K562 (cell line): ENCODE results near the gene FOXJ2. TPM values are rescaled to one million over a fixed set of nuclear protein-coding genes. Genes with fewer than 3 reads are reported as not detected.

Source experiments
- ATAC-seq: fragments of 200-7000 bp; cut with Tn5 transposase; 3 replicates; pipeline ENCODE4 v1.9.1; 2020; ENCODE audit warnings: moderate library complexity
- BruUV-seq: library from RNA; stranded (reverse); fragments of 400-500 nt; replicated peaks from 2 replicates; lab custom pipeline; 2021; lab: Mats Ljungman, UMichigan
- CTCF ChIA-PET: fragments of 300-600 bp; formaldehyde crosslinking; extraction: SDS; loops from one replicate; lab custom pipeline; 2021; ENCODE audit warnings: low intra/inter-chr PET ratio; lab: Yijun Ruan, JAX
- POLR2A ChIA-PET: fragments of 300-600, 350-650 bp; sonication (Branson Sonifier 250); formaldehyde crosslinking; extraction: SDS; loops from one replicate; lab custom pipeline; 2021; ENCODE audit warnings: antibody characterized with exemption, inconsistent platforms; lab: Yijun Ruan, JAX
- DNase-seq, 4 experiments: peaks; one replicate each; pipeline versions ENCODE4 v3.0.0 to v3.0.0-alpha.2; 2011 to 2018; ENCODE audit warnings: low spot score in 3 of 4, mixed read lengths in 3 of 4; ENCODE audit errors: extremely low read depth in 1 of 4
- FAIRE-seq: peaks from 2 replicates; lab custom pipeline; 2011; peaks lifted over from hg19 to GRCh38; lab: Jason Lieb, UNC
- H2AFZ ChIP-seq: 2 replicates; pipeline ENCODE4 v1.6.0; 2011; ENCODE audit warnings: low read depth, low read length, control low read depth, inconsistent platforms
- H3K27ac ChIP-seq: fragments of 200-600 bp; 3 replicates; pipeline ENCODE4 v1.8.0; 2011; ENCODE audit warnings: low read depth, mild to moderate bottlenecking, control low read depth, inconsistent platforms, low read length, moderate library complexity, mixed read lengths; ENCODE audit errors: extremely low read depth
- H3K27me3 ChIP-seq, 2 experiments: fragments of 300-600 bp in 1 of 2; 2 replicates in 1 of 2; 3 replicates in 1 of 2; pipeline versions ENCODE4 v1.6.0 to v1.8.0; 2011; ENCODE audit warnings: inconsistent platforms in 2 of 2, low read length in 2 of 2, mild to moderate bottlenecking in 1 of 2, mixed read lengths in 1 of 2, moderate library complexity in 1 of 2; ENCODE audit not compliant: control insufficient read depth in 2 of 2, insufficient read depth in 2 of 2
- H3K36me3 ChIP-seq: fragments of 300-600 bp; 3 replicates; pipeline ENCODE4 v1.8.0; 2011; ENCODE audit warnings: mild to moderate bottlenecking, low read length, inconsistent platforms; ENCODE audit not compliant: control insufficient read depth, insufficient read depth
- H3K4me1 ChIP-seq, 2 experiments: fragments of 200-600 bp in 1 of 2; replicated peaks in 1 of 2; 2 replicates in 1 of 2; 3 replicates in 1 of 2; pipeline versions ENCODE4 v1.5.1 to v1.8.0; 2011; ENCODE audit warnings: inconsistent platforms in 2 of 2, low read length in 2 of 2, mild to moderate bottlenecking in 1 of 2, mixed read lengths in 1 of 2, moderate library complexity in 1 of 2; ENCODE audit not compliant: control insufficient read depth in 2 of 2, insufficient read depth in 2 of 2
- H3K4me2 ChIP-seq: 2 replicates; pipeline ENCODE4 v1.6.1; 2011; ENCODE audit warnings: low read length, control low read depth, inconsistent platforms, mixed read lengths; ENCODE audit not compliant: insufficient read depth
- H3K4me3 ChIP-seq: fragments of 200-600 bp; sonication (generic), shearing (Covaris generic); 2 replicates; pipeline ENCODE4 v1.5.1; 2016; ENCODE audit warnings: control low read depth, inconsistent platforms
- H3K79me2 ChIP-seq: fragments of 200-600 bp; 3 replicates; pipeline ENCODE4 v1.8.0; 2011; ENCODE audit warnings: low read length, inconsistent platforms; ENCODE audit not compliant: control insufficient read depth, insufficient read depth
- H3K9ac ChIP-seq, 2 experiments: 2 replicates each; pipeline versions ENCODE4 v1.6.0 to v1.6.1; 2011; ENCODE audit warnings: low read depth in 2 of 2, low read length in 2 of 2, control low read depth in 1 of 2, inconsistent platforms in 1 of 2, mild to moderate bottlenecking in 1 of 2, mixed read lengths in 1 of 2; ENCODE audit not compliant: insufficient read depth in 1 of 2
- H3K9me1 ChIP-seq: one replicate; pipeline ENCODE4 v1.6.0; 2011; ENCODE audit warnings: inconsistent platforms, mild to moderate bottlenecking, low read length, moderate library complexity; ENCODE audit not compliant: control insufficient read depth, insufficient read depth
- H3K9me3 ChIP-seq: replicated peaks from 2 replicates; pipeline ENCODE4 v1.5.1; 2011; ENCODE audit warnings: low read depth, low read length, inconsistent platforms; ENCODE audit not compliant: control insufficient read depth, insufficient read depth
- H4K20me1 ChIP-seq: replicated peaks from 2 replicates; pipeline ENCODE4 v1.6.1; 2011; ENCODE audit warnings: low read length, inconsistent platforms, mixed read lengths; ENCODE audit not compliant: control insufficient read depth, insufficient read depth
- BRCA1 ChIP-seq, 2 experiments: fragments of 450-650 bp in 1 of 2; sonication (generic) in 1 of 2; formaldehyde crosslinking in 1 of 2; IDR thresholded peaks; 2 replicates each; pipeline versions ENCODE4 v1.5.0 to v1.6.1; 2017 to 2020; ENCODE audit warnings: mild to moderate bottlenecking in 1 of 2, missing genetic modification reagents in 1 of 2
- FIP1L1 ChIP-seq: fragments of 200-400 bp; formaldehyde crosslinking; IDR thresholded peaks from 2 replicates; pipeline ENCODE4 v1.6.1; 2018; ENCODE audit warnings: mild to moderate bottlenecking, low read depth, low read length; ENCODE audit not compliant: poor library complexity, severe bottlenecking
- FOXM1 ChIP-seq, 2 experiments: fragments of 450-650 bp in 1 of 2; sonication (generic) in 1 of 2; formaldehyde crosslinking in 1 of 2; IDR thresholded peaks; 2 replicates each; pipeline versions ENCODE4 v1.6.1 to v1.9.0; 2017 to 2022; ENCODE audit warnings: low read depth in 2 of 2, mild to moderate bottlenecking in 2 of 2, missing genetic modification reagents in 1 of 2, moderate library complexity in 1 of 2
- GABPB2 ChIP-seq: fragments of 250-450 bp; sonication (Bioruptor Pico); conservative IDR thresholded peaks from 2 replicates; pipeline ENCODE4 v1.5.1; 2021; ENCODE audit warnings: mild to moderate bottlenecking
- ZNF184 ChIP-seq: sonication (generic); formaldehyde crosslinking; IDR thresholded peaks from 2 replicates; pipeline ENCODE4 v1.5.0; 2020; ENCODE audit warnings: missing genetic modification reagents
- ZNF695 ChIP-seq: fragments of 450-650 bp; formaldehyde crosslinking; IDR thresholded peaks from 2 replicates; pipeline ENCODE4 v1.4.0; 2020; ENCODE audit warnings: mild to moderate bottlenecking, moderate library complexity
- WGBS: fragments of 100-300 bp; shearing (Covaris generic); methylation state at CpG from one replicate; pipeline ENCODE4 v1.1.6; 2016; ENCODE audit warnings: low coverage, mixed read lengths; ENCODE audit not compliant: insufficient coverage; ENCODE audit errors: missing lambda C conversion rate; 5-methylcytosine and 5-hydroxymethylcytosine counted together
- in situ Hi-C: fragments of 300-500 bp; cut with MboI; formaldehyde crosslinking; loops from 4 replicates; pipeline ENCODE4 v1.15.0; 2018; ENCODE audit warnings: inconsistent platforms, mixed read lengths
- intact Hi-C: fragments of 100-400 bp; cut with micrococcal nuclease; formaldehyde crosslinking; loops from 2 replicates; pipeline ENCODE4 v1.14.2; 2022
- polyA plus RNA-seq, 8 experiments: library from polyadenylated mRNA; depleted of rRNA in 4 of 8; stranded (reverse) in 5 of 8; unstranded in 3 of 8; fragments of >200 nt; fragmentation: Nextera tagmentation in 2 of 8; fragmentation: Illumina TruSeq in 1 of 8; extraction: Ambion mirVana in 2 of 8; extraction: Trizol in 1 of 8; gene quantifications; 2 replicates each; pipeline versions ENCODE4 v1.2.1 to v1.2.3, GENCODE V29; 2011 to 2014; ENCODE audit warnings: inconsistent platforms in 1 of 8, missing spikeins in 1 of 8
- total RNA-seq, 7 experiments: library from RNA; depleted of rRNA in 6 of 7; stranded (reverse); fragments of >200 nt in 6 of 7; fragmentation: Illumina TruSeq in 2 of 7; extraction: Trizol in 2 of 7; gene quantifications; 2 replicates each; pipeline versions ENCODE4 v1.2.1 to v1.2.3, GENCODE V29; 2011 to 2021; ENCODE audit warnings: low replicate concordance in 1 of 7

Gene FOXJ2
- total and polyA plus RNA-seq, 9 of the 15 experiments (the other 6 are each of a cell fraction or from before 2014, with no cell fraction given), result 1.0 to 7.5 (median 2.4) TPM

DNA sequence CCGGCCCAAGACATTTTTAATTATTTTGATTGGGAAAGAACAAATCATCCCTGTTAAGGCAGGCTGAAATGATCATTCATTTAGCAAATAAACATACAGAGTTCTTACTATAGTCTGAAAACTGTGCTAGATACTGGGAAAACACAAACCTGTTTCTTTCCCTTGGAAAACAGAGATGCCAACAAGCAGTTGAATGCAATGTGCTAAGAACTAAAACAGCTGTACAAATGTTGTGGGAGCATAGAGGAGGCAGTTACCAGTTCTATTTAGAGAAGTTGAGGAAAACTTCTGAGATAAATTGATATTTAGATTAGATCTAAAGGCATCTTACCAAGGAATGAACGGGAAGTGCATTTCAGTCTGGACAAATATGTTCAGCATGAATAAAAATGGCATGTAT is 46.4 kb downstream of the FOXJ2 start:
- ATAC-seq (no peak), FAIRE-seq (no peak), DNase-seq (no peak)
- CTCF ChIA-PET, result interaction anchor here (1.2 to 2.7 kb wide), 2 partner anchors 33 to 219 kb away, joined by 3 to 18 read pairs; no protein-coding TSS in a partner anchor
- H3K4me3 ChIP-seq, result no peak overlapping the region
- H2AFZ ChIP-seq, result no peak overlapping the region
- H3K4me1 ChIP-seq, result peaks cover 14 to 17% of the 10 kb centered on the region in 2 experiments; a peak in 4 of 5 replicates
- H3K9me3 ChIP-seq, result no peaks in the 10 kb centered on the region
- H3K27ac ChIP-seq, result no peak overlapping the region
- H3K36me3 ChIP-seq, result no peaks in the 10 kb centered on the region; the same call in 2 of the 3 replicates
- H3K9me1 ChIP-seq, result no peaks in the 10 kb centered on the region
- 47% methylated on average over 2 of the region's 2 CpGs for WGBS
- no peak overlapping the region for H3K4me2 ChIP-seq
- no TSS peak for BruUV-seq
- intact Hi-C loops, result loop anchor here (2.0 kb wide), 1 partner anchor 32 kb away; no protein-coding TSS in a partner anchor
- TF ChIP-seq BRCA1 (IDR thresholded peaks at IDR 0.05) (no peak), BRCA1 (CRISPR knock-in tag; IDR thresholded peaks at IDR 0.05) (no peak), GABPB2 (no peak), FOXM1 (IDR thresholded peaks at IDR 0.05; ENCODE audit: low read depth) (no peak), FOXM1 (CRISPR knock-in tag; IDR thresholded peaks at IDR 0.05; ENCODE audit: low read depth) (no peak), ZNF184 (CRISPR knock-in tag) (no peak), FIP1L1 (no peak), ZNF695 (CRISPR knock-in tag) (no peak)
- no peaks in the 10 kb centered on the region for H3K27me3 ChIP-seq
- POLR2A ChIA-PET, result interaction anchor here (0.9 kb wide), 1 partner anchor 18 kb away, joined by 5 read pairs; no protein-coding TSS in a partner anchor
- in situ Hi-C loops, result no loop called here
- H3K79me2 ChIP-seq, result peaks cover 31% of the 10 kb centered on the region
- H4K20me1 ChIP-seq, result 0 out of 2 replicates have a peak, but pooled peaks cover 1% of the 10 kb centered on the region
- no peak overlapping the region for H3K9ac ChIP-seq
